Measurements from ENCODE around the gene COLEC12.
"Not testable (repeated sequence)": the region's sequence is repeated elsewhere in the genome, so short reads cannot be mapped to it uniquely, and the experiment has no call there.

Gene COLEC12

DNA sequence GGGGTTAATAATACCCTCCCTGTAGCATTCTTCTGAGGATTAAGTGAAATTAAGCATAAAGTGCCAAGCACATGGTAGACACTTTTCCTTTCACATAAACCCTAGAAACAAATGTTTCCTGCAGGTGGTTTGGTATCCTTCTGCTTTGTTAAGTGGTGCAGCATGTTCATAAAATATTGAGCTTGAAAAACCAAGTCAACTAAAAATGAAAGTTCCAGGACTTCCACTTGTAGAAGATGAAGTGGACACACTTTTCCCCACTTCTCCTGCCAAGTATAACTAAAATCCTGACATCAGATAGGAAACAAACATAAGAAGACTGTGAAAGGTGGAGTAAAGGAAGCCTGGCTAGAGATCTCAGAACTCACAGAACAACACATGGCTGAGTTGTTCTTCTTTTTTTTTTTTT lies 90.5 kb downstream of the COLEC12 start:
- DNase-seq (ENCODE audit: insufficient read length, low spot score) (no peak), FAIRE-seq (no peak)
- no peak for TF ChIP-seq POLR2A (IDR thresholded peaks at IDR 0.05; ENCODE audit: low read depth, low read length)

GRCh38 chr18:408367-408766 lies 92.1 kb downstream of the COLEC12 start:
- no peak for FAIRE-seq
- DNase-seq (ENCODE audit: insufficient read length, low spot score) = no peak
- TF ChIP-seq POLR2A (IDR thresholded peaks at IDR 0.05; ENCODE audit: low read depth, low read length) = no peak

- FAIRE-seq (no peak), DNase-seq (ENCODE audit: insufficient read length, low spot score) (no peak)
- TF ChIP-seq POLR2A (IDR thresholded peaks at IDR 0.05; ENCODE audit: low read depth, low read length) = no peak
These were observed 92.8 kb downstream of the COLEC12 start for GRCh38 chr18:407626-408224.

- no peak for FAIRE-seq
- no peak for TF ChIP-seq POLR2A (IDR thresholded peaks at IDR 0.05; ENCODE audit: low read depth, low read length)
- no peak for DNase-seq (ENCODE audit: insufficient read length, low spot score)
These were observed 93.3 kb downstream of the COLEC12 start for GRCh38 chr18:407191-407590.

GRCh38 chr18:406677-407076 lies 93.8 kb downstream of the COLEC12 start:
- FAIRE-seq (no peak), DNase-seq (ENCODE audit: insufficient read length, low spot score) (no peak)
- TF ChIP-seq POLR2A (IDR thresholded peaks at IDR 0.05; ENCODE audit: low read depth, low read length) = no peak

- not testable (repeated sequence) for FAIRE-seq; DNase-seq (ENCODE audit: insufficient read length, low spot score)
These were observed 95.5 kb downstream of the COLEC12 start for GRCh38 chr18:405006-405405.

DNA sequence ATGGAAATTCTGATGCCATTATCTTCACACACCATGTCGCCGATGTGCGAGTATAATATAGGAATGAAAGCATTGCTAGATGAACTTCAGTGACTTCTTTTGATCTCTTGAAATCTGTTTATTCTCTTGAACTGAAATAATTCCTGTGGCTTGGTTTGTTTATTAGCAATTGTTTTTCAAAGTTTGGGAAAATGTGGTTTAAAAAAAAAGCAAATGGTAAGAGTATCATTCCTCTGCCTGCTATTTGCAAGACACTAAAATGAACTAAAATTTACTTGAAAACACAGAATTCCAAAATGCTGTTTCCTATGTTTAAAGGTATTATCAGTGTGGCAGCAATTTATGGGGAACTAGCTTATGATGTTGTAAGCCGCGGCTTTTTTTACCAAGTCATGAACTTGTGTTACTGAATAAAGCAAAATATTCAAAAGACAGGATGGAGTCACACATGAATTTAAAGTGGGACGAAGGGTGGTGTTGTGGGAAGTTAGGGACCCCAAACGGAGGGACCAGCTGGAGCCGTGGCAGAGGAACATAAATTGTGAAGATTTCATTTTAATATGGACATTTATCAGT lies 96.4 kb downstream of the COLEC12 start:
- DNase-seq (ENCODE audit: insufficient read length, low spot score) (no peak), FAIRE-seq (no peak)
- TF ChIP-seq POLR2A (IDR thresholded peaks at IDR 0.05; ENCODE audit: low read depth, low read length) = no peak

- no peak for TF ChIP-seq POLR2A (IDR thresholded peaks at IDR 0.05; ENCODE audit: low read depth, low read length)
- FAIRE-seq = no peak
- no peak for DNase-seq (ENCODE audit: insufficient read length, low spot score)
These were observed 98.4 kb downstream of the COLEC12 start for GRCh38 chr18:402129-402528.

GRCh38 chr18:400456-400855 lies 100.0 kb downstream of the COLEC12 start:
- FAIRE-seq (no peak), DNase-seq (ENCODE audit: insufficient read length, low spot score) (no peak)
- TF ChIP-seq POLR2A (IDR thresholded peaks at IDR 0.05; ENCODE audit: low read depth, low read length) = no peak

GRCh38 chr18:399631-400135 lies 100.8 kb downstream of the COLEC12 start:
- DNase-seq (ENCODE audit: insufficient read length, low spot score) (no peak), FAIRE-seq (no peak)
- TF ChIP-seq POLR2A (IDR thresholded peaks at IDR 0.05; ENCODE audit: low read depth, low read length) = no peak

DNA sequence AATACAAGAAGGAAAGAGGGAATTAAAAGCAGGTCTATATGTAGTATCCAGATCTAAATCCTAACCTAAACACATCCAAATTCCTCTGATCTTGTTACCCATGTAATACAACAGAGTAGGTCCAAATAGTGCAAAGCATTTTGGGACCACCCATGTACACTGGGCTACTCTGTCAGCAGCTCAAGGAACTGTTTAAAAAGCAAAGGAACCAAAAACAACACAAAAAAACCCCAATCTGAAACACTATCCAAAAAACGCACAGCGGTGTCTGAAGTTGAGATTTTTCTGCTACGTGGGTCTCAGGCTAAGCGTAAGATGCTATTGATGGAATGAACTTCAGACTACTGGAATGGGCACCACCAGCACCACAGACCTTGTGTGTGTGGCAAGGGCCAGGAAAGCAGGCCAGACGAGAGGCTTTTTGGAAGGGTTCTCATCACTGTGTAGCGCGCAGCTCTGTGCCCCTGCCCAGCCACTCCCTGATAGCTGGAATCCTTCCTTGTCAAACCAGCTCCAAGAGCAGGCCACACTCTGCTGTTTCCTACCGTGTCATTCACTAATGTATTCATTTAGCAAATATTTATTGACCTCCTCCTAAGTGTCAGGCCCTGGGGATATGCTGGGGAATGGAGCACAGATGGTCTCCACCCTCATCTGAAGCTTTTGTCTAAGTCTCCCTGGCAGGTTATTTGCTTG lies 101.4 kb downstream of the COLEC12 start:
- no peak for FAIRE-seq
- DNase-seq (ENCODE audit: insufficient read length, low spot score) = no peak
- no peak for TF ChIP-seq POLR2A (IDR thresholded peaks at IDR 0.05; ENCODE audit: low read depth, low read length)

GRCh38 chr18:396556-396955 lies 103.9 kb downstream of the COLEC12 start:
- DNase-seq (ENCODE audit: insufficient read length, low spot score) (no peak), FAIRE-seq (no peak)
- TF ChIP-seq POLR2A (IDR thresholded peaks at IDR 0.05; ENCODE audit: low read depth, low read length) = no peak

DNA sequence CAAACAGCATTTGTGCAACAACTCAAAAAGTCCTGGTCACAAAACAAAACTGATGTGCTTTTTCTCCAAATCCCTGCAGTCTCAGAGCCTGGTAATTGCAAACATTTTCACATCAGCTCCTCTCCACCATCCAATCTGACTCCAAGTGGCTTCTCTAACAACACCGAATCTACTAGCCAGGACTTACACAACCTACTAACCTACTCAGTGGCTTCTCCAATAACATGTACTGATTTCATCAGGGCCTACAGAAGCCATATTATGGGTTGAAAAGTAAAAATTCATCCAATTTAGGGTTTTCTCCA lies 104.3 kb downstream of the COLEC12 start:
- no peak for TF ChIP-seq POLR2A (IDR thresholded peaks at IDR 0.05; ENCODE audit: low read depth, low read length)
- no peak for FAIRE-seq

GRCh38 chr18:395456-396250 lies 104.8 kb downstream of the COLEC12 start:
- DNase-seq (ENCODE audit: insufficient read length, low spot score) = no peak
- no peak for FAIRE-seq
- TF ChIP-seq POLR2A (IDR thresholded peaks at IDR 0.05; ENCODE audit: low read depth, low read length) = no peak

More for the DNA sequence above, 104.3 kb downstream of the COLEC12 start:
- DNase-seq (ENCODE audit: insufficient read length, low spot score) = no peak

Data from H54 (cell line).